COLO668 (cell line): ENCODE results near the gene GAB1.

Experiments used
- DNase-seq: peaks from one replicate; lab custom pipeline; 2025; ENCODE audit not compliant: unreplicated experiment; lab: John Stamatoyannopoulos, UW

GAB1 gene

DNA sequence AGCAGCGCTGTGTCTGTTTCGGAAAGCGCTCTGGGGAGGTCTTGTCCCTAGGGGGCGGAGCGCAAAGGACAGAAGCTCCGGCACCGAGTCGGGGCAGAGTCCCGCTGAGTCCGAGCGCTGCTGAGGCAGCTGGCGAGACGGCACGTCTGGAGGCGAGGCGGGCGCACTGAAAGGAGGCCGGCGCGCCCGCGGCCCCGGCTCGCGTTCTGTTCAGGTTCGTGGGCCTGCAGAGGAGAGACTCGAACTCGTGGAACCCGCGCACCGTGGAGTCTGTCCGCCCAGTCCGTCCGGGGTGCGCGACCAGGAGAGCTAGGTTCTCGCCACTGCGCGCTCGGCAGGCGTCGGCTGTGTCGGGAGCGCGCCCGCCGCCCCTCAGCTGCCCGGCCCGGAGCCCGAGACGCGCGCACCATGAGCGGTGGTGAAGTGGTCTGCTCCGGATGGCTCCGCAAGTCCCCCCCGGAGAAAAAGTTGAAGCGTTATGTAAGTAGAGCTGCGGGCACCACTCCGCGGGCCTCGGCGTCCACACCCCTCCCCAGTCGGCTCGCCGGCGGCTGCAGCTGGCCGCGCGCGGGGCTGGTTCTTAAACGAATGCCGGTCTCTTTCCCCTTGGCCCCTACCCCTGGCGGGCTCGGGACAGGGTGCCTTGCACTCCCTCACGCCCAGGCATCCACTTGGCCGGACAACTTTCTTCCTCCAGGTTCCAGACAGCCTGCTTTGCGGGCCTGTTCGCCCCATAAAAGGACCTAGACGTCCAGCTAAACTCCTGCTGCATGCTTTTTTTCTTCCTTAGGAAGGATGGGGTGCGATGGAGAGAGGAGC, at the start of gene GAB1:
GAB1 (plus strand) TSS at position 96 of the 819 bp plus-strand sequence; CDS start at position 409, 313 bp downstream.
- peak; percentile 79 for DNase-seq

DNA sequence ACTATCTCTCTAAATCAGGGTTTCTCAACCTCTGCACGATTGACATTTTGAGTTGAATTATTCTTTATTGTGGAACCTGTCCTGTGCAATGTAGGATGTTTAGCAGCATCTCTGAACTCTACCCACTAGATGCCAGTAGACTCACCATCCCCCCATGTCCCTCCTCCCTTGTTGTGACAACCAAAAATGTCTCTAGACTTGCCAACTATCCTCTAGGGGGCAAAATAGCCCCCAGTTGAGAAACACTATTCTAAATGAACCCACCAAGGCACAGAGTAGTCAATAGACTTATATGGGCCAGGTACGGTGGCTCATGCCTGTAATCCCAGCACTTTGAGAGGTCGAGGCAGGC, 49.1 kb upstream of the GAB1 start:
- DNase-seq = no peak

DNA sequence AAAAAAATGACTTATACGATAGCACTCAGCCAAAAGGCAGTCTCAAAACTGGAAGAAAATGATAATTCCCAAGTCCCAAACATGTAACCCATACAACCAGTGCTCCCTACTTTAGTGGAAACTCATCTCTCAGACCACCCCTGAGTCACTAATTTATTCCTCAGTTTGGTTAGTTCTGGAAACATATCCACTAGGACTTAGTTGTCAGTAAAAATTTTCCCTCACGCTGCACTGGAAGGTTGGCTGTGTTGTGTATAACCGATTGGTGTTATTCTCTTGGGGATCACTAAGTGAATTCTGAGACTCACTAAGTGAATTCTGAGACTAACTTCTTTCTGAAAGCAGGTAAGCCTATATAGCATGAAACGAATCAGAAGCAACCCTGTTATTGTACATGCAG, 48.5 kb upstream of the GAB1 start:
- no peak for DNase-seq

DNA sequence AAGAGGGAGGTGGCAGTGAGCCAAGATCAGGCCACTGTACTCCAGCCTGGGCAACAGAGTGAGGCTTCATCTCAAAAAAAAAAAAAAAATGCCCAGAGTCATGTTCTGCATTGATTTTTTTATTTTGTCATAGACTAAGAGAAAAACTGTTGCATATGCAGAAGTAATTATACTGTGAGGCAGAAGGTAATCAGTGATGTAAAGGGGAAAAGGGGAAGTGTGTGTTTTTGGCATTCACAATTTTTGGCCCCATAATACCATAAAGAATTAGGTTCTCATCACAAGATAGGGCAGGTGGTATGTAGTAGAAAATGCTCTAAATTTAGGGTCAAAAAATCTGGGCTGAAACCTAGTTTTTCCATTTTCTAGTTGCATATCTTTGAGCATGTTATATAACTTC, 47.3 kb upstream of the GAB1 start:
- no peak for DNase-seq

DNA sequence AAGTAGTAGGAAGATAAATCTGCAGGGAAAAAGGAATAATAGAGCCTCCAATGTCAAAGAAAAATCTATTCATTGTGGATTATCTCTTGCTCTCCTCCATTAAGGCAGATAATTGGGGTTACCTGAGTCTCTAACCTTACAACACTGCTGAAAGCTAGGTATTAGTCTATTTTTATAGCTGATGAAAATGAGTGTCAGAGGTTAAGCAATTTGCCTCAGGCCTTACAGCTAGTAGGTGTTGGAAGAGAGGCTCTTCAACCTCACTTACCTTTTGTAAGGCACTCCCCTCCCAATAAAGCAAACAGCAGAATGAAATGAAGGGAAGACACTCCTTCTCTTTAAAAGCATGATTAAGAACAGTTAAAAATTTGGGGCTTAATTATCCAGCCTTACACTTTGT, 45.4 kb upstream of the GAB1 start:
- no peak for DNase-seq

DNA sequence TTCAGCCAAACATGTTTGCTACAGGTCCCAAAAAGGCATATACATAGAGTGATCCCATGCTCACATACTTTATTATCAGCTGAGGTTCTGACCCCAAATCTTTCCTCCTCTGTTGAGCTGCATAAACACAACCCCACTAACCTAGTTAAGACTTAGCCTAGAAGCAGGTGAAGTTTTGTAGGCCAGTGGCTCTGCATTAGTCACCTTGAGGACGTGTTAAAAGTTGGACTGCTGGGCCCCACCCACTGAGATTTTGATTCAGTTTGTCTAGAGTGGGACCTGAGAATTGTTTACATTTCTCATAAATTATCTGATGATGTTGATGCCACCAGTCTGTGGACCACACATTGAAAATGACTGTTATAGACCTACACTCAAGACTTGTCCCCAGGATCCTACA, 43.8 kb upstream of the GAB1 start:
- no peak for DNase-seq

DNA sequence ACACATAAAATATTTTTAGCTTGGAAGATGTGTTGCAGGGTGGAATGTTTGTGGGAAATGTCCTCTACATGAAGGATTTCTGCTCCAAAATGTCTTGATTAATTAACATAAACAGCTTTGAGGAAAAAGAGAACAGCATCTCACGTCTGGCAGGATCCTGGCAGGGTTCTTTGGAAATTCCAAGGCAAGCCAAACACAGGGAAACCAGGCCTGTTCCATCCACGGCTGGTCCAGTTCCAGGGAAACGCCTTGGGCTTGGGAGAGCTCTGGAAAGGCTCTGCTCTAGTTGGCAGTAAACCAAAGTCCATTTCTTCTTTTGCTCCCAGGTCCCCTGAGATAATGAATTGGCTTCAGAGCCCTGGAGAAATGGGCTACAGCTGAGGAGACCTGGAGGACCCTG, 42.4 kb upstream of the GAB1 start:
- DNase-seq = no peak

DNA sequence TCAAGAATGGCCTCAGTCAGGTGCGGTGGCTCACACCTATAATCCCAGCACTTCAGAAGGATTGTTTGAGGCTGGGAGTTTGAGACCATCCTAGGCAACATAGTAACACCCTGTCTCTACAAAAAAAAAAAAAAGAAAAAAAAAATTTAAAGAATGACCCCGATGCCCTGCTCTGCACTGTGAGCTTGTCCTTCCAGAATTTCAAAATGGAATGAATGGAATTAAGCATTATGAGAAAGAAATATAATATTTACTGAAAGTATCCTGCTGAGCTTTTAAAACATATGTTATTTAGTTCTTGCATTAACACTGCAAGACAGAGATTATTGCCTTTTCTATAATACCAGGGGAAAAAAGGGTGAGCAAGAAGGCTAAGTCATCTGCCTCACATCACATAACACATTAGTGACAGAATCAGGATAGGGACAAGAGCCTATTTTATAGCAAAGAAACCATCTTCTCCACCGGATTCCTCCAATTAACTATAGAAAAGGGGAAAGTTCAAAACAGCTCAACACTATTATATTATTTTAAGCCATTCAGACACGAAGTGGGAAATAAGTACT, 41.9 kb upstream of the GAB1 start:
- no peak for DNase-seq

DNA sequence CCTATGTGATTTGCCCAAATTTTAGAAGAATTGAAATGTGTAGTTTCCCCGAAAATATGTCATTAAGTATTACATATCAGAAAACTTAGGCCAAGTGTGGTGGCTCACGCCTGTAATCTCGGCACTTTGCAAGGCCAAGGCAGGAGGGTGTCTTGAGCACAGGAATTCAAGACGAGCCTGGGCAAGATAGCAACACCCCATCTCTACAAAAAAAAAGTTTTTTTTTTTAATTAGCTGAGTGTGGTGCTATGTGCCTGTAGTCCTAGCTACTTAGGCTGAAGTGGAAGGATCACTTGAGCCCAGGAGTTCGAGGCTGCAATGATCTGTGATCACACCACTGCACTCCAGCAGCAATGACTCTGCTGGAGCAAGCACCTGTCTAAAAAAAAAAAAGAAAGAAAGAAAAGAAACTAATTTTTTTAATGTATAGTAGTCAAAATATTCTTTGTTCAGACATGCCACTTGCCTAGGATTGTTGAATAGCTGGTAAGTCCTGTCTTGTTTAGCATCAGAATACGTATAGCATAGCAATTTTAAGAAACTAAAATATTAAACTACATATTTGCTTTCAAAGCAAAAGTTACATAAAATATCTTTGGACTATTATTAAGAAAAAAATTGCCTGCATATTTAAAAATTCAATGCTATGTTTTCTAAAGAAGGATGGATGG, 40.1 kb upstream of the GAB1 start:
- no peak for DNase-seq

DNA sequence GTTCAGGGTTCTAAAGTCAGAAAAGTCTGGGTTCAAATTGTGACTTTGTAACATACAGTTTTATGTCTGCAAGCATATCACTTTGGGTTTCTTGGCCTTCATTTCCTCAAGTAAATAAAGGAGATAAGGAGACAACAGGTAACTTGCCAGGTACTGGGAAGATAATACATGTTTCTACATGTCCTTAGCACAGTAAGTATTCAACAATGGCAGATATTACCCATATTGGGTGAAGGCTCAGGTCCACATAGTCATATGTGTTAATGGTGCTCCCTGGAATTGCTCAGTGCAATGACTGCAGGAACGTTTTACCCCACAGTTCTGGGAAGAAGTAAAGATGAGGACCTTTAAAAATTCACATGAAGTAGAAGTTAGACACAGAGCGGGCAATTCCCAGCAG, 35.8 kb upstream of the GAB1 start:
- no peak for DNase-seq

DNA sequence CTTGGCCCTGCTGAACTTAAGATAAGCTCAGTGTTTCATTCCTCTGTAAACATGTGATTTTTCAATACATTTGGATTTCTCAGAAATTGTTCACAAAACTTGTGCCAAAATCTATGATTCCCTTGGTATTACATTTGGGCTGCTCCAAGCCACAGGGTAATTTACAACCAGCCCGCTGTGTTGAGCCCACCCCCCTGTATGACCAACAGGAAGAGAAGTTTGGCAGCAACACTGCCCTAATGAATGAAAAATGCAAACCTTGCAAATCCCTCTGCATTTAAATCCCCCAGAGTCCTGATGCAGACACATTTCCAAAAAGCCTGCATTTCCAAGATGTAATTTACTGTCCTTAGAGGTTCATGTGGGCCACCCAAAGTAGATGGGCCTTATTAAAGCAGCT, 34.1 kb upstream of the GAB1 start:
- DNase-seq = no peak

DNA sequence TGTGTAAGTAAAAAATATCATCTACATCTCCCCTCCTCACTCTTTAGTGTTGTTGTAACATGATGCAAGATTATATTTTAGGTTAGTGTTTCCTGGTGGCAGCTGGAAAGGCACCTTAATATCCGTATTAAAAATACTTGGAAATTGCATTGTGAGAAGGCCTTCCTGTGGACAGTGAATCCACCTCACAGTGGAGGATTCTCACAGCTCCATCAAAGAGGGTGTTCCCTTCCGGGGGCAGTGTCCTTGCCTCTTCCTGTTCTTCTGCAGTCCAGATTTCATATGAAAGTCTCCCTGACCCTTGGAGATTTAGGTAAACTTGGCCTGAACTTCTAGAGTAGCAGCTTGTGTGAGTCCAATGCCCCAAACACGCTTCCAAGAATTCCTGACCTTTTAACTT, 29.9 kb upstream of the GAB1 start:
- no peak for DNase-seq

DNA sequence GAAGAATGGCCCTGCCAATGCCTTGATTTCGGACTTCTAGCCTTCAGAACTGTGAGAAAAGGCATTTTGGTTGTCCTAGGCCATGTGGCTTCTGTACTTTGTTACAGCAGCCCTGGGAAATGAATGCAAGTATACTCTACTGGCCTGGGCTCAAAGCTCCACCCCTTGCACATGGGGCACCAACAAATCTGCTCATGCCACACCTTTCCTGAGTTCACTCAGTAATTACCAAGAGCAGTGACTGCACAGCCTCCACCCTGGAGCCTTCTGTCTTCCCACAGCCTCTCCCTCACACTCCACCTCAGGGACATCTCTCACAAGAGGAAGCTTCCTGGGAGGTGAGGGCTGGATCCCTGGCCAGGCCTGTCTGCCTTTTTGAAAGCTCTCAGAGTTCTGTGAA, 29.1 kb upstream of the GAB1 start:
- DNase-seq = no peak

DNA sequence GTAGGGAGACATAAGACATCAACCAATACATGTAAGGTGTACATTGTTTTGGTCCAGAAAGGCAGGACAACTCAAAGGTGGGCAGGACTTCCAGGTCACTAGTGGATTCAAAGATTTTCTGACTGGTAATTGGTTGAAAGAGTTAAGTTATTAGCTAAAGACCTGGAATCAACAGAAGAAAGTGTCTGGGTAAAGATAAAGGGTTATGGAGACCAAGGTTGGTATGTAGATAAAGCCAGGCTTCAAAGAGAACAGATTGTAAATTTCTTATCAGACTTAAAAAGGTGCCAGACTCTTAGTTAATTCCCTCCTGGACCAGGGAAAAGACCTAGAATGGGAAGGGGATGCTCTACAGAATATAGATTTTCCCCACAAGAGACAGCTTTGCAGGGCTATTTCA, 28.3 kb upstream of the GAB1 start:
- no peak for DNase-seq

DNA sequence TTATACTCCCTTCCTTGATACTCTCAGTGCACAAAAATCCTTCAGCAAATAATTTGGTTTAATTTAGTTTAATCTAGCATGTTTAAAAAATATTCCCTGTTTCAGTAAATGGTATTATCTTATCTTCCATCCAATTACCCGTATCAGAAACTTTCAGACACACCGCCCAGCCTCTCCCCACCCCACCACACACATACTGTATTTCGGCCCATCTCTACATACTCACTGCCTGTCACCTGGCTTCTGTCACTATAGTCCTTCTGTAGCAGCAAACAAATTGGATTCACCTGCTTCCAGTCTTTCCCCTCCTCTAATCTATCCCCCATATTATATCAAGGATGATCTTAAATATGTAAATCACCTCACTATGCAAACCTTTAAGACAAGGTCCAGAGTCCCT, 24.8 kb upstream of the GAB1 start:
- DNase-seq = no peak

DNA sequence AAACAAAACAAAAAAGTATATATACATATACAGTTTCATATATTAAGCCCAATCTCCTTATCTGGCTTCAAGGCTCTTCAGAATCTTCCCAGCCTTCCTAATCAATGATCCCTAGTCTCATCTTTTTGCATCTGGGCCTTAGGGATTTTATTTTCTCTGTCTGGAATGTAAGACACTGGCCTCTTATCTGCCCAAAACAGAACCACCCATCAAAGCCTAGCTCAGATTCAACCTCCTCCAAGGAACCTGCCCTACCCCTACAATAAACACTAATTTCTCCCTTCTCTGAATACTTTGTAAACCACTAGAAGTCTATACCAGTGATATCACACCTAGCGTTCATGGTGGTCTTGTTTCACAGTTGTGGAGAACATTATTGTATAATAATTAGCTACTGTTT, 23.2 kb upstream of the GAB1 start:
- no peak for DNase-seq

DNA sequence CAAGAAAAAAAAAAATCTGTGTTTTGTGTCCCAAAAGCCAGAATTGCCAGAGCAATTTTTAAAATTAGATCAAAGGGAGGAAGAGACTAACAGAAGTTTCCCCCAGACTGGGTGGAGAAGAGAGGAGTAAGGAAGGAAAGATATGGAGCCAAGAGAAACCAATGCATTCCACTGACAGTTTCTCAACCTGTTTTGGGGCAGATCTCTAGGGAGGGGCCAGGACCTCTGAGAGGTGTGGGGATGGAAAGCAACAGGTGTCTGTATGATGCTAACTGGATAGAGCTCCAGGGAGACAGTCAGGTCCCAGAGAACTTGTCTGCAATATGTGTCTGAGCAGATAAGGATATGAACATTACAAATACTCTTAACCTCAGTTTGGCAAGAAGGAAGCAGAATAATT, 22.7 kb upstream of the GAB1 start:
- no peak for DNase-seq

DNA sequence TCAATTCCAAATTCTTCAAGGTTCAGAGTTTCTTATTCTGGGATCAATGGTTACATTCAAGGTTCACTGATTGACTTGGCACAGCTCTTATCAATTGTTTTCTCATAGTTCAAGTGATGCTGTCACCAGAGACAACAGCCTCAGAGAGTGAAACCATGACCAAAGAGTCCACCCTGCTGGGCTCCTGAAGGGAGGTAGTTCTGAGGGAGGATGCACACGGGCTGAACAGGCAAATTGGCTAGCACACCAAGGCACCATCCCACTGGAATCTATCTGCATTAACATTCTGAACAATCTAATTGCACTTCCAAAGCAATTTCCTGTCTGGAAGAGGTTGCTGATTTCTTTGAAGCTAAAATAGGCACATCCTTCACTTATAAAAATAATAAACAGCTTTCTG, 16.6 kb upstream of the GAB1 start:
- DNase-seq = no peak

DNA sequence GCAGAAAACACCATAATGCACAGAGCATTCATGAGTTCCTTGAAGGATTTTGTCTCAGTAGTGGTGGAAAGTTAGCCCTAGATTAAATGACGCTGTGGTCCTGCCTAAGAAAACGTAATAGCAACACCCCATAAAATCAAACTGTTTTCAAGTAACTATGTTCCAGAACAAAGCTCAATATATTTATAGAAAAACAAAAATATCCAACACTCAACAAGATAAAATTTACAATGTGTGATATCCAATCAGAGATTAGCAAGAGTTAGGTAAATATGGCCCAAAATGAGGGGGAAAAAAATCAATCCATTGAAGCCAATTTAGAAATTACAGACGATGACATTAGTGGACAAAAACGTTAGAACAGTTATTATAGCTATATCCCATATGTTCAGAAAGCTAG, 9.9 kb upstream of the GAB1 start:
- DNase-seq = no peak

DNA sequence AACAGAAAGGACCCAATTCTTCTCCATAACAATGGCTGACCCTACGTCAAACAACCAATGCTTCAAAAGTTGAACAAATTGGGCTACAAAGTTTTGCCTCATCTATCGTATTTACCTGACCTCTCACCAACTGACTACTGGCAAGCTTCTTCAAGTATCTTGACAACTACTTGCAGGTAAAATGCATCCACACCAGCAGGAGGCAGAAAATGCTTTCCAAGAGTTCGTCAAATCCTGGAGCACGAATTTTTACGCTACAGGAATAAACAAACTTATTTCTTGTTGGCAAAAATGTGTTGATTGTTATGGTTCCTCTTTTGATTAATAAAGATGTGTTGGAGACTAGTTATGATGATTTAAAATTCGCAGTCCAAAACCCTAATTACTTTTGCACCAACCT, 6.7 kb upstream of the GAB1 start:
- no peak for DNase-seq

DNA sequence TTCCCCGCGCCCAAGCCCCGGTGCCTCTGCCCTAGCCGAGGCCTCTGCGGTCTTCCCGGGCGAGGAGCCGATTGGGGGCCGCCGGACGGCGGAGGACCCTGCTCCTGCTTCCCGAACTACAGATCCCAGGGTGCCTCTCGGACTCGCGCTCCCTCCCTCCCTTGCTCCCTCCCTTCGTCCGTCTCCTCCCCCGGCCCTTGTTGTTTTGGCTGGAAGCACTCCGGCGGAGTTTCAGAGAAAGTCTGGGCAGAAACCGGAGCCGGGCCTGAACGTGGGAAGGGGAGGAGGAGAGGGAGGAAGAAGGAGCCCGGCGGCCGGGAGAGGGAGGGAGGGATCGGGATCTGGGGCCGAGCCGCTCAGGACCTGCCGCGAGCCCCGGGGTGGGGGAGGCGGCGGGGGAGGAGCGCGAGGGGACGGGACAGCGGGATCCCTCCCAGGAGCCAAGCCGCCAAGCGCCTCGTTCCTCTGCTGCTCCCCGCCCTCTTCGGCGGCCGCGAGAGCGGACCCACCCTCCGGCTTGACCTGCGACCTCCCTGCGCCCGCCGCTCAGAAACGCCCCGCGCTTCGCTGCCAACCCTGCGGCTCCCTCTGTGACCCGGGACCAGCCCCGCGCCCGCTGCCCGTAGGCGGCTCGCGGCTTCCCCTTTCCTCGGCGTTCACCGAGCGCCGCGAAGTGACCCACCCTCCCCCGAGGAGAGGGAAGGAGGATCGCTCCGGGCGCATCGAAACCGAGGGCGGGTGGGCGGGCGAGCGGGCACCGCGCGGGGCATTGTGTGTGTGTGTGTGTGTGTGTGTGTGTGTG, 496 bp upstream of the GAB1 start:
- DNase-seq = peak; percentile 71
